Measurements from ENCODE around the gene DUSP16.
A peak's percentile ranks its signal among the peaks of the same experiment; 100 is the strongest.
"Not testable (repeated sequence)": the region's sequence is repeated elsewhere in the genome, so short reads cannot be mapped to it uniquely, and the experiment has no call there.

The DUSP16 gene, protein sequence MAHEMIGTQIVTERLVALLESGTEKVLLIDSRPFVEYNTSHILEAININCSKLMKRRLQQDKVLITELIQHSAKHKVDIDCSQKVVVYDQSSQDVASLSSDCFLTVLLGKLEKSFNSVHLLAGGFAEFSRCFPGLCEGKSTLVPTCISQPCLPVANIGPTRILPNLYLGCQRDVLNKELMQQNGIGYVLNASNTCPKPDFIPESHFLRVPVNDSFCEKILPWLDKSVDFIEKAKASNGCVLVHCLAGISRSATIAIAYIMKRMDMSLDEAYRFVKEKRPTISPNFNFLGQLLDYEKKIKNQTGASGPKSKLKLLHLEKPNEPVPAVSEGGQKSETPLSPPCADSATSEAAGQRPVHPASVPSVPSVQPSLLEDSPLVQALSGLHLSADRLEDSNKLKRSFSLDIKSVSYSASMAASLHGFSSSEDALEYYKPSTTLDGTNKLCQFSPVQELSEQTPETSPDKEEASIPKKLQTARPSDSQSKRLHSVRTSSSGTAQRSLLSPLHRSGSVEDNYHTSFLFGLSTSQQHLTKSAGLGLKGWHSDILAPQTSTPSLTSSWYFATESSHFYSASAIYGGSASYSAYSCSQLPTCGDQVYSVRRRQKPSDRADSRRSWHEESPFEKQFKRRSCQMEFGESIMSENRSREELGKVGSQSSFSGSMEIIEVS

DNA sequence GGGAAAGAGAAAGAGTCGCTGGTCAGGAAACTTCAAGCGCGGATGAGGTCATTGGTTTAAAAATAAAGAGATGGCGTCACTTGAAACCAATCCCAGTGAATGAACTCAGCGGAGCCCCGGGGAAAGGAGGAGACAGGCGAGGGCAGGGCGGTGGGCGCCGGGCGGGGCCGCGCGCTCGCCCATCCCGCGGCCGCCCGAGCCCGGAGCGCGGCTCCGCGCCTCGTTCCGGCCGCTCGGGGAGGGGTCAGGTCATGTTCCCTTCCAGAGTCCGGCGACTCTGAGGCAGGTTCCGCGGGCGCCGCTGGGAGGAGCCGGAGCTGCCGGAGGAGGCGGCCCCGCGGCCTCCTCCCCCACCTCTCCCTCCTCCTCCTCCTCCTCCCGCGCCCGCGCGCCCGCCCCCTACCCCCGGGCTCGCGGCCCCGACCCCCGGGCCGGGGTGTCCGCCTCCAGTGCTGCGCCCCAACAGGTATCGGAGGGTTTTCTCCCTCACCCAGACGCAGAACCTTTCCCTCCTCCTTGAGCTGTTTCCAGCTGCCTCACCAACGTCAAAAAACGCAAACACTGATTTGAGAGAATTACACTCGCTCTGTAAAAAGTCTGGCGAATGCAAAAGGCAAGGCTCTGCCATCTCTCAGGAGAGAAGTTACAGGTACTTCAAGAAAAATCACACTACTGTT is at the start of gene DUSP16:
TSS of gene DUSP16 (minus strand) at position 279 of the 677 bp plus-strand sequence. CDS start 41,765 bp downstream, outside the sequence.
- DNase-seq (ENCODE audit: low spot score): peak; percentile 85

DNA sequence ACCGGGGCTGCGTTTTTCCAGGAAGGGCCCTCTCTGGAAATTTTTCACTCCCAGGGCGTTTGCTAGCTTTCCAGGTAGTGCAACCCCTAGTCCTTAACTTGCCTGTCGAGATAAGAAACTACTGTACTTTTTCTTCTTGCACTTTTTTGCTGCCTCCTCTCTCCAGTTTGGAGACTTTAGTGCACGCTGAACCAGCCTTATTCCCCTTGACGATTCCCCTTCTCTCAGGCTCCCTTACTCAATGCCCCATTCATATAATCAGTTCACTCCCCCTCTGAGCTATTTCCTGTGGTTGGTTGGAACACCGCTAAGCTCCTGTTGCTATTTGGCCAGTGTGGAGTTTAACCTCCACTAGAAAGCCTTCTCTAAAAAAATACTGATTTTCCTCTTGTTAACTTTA is 49.7 kb upstream of the DUSP16 start:
- DNase-seq (ENCODE audit: low spot score): peak; percentile 35

DNA sequence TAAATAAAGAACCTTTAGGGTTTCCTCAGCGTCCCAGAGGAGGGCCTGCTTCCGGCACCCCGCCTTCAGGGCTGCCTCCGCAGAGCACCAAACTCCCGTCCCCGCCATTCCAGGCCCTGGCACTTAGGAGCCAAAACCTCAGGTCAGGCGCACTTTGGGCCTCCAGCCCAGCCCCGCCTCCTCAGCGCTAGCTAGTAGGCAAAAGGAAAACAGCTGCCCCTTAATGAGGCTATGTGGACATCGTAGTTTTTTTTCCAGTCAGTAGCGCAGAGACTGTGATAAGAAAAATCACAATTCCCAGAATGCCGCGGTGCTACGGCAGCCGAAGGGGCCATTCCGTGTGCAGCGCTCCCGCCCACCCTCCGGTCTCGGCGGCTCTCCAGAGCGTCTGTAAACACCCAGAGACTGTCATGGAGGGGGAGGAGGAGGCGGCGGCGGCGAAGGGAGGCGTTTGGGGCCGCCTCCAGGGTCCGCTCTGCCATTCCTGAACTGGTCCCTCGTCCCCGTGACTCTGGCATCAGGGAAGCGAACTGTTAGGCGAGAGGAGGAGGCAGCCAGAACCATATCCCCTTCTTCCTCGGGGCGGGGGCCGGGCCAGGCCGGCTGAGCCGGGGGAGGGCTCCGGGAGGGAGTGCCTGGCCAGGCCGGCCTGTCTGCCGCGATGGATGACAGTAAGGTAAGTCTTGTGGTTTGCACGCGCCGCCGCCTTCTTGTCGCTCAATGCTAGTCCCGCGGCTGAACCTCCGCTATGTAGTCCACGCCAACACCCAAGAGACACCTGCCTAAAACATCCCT is 49.0 kb upstream of the DUSP16 start, which contains the start of gene CREBL2:
TSS of gene CREBL2 (plus strand) at position 365 of the 795 bp plus-strand sequence. CDS start at position 662, 297 bp downstream.
- DNase-seq (ENCODE audit: low spot score): peak; percentile 87

DNA sequence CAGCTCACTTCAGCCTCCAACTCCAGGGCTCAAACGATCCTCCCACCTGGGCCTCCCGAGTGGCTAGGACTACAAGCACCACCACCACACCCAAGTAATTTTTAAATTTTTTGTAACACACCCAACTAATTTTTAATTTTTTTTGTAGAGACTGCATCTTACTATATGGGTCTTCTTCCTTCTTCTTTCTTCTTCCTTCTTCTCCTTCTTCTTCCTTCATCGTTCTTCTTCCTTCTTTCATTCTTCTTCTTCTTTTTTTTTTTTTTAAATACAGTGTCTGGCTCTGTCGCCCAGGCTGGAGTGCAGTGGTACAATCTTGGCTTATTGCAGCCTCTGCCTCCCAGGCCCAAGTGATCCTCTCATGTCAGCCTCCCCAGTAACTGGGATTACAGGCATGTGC is 48.0 kb upstream of the DUSP16 start:
- DNase-seq (ENCODE audit: low spot score): no peak

DNA sequence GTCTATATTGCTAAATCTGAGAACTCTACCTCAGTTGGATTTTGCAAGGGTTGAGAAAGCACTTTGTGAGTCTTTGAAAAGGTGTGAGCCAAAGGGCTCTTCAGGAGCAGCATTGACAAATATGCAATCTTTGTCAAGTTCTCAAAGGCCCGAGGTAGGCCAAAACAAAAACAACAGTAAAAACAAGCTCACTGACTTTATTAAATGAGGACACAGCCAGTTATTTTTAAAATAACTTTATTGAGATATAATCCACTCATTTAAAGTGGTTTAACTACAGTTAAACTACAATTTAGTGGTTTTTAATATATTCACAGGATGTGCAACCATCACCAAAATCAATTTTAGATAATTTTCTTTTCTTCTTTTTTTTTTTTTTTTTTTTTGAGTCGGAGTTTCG is 47.0 kb upstream of the DUSP16 start:
- DNase-seq (ENCODE audit: low spot score): no peak

DNA sequence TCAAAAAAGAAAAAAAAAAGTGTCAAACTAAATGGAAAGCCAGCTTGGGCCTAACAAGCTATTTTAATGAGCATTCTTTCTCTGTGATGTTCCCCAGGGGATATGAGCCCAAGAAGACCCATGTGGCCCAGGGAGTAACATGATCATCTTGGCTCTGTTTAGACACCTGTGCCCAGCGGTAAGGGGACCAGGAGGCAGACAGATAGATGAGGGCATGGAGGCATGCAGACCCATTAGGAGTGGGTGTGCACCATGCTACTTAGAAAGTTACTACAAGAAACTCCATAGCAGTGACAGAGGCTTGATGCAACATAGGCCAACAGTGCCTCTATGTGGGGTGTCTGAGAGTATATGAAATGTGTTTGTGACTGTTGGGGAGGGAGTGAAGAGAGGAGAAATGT is 45.9 kb upstream of the DUSP16 start:
- no peak for DNase-seq (ENCODE audit: low spot score)

DNA sequence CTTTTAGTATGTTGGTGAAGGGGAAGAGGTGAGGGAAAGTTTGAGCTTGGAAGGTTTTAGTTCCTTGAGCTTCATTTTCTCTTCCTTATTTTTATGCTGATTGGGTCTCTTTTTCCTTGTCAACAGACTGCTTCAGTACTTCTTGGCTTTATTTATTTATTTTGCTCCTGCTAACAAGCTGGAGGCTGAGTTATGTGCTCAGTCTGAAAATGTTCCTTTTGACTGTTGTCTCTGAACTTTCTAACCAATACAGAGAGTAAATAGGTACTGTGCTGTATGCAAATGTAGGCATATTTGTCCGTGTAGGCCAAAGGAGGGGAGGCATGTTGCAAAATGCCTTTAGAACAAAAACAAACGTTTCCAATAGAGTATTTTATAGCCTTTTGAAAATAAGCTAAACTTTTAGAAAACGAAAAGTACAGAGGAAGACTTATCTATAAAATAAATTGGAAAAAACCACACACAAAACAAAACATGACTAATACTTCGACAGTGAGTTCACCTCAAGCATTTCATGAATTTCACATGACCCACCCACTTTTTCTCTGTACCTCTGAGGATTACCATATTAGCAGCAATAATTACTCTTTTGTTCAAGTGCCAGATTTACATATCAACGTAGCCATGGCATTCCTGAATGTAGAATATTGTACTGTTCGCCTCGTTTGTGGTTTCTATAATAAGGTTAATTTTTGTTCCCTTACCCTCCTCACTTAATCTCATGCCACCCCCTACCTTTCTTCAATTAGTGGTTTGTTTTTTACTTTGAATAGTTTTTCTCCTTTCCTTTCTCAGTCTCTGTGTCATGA is 44.3 kb upstream of the DUSP16 start:
- DNase-seq (ENCODE audit: low spot score): peak; percentile 41

DNA sequence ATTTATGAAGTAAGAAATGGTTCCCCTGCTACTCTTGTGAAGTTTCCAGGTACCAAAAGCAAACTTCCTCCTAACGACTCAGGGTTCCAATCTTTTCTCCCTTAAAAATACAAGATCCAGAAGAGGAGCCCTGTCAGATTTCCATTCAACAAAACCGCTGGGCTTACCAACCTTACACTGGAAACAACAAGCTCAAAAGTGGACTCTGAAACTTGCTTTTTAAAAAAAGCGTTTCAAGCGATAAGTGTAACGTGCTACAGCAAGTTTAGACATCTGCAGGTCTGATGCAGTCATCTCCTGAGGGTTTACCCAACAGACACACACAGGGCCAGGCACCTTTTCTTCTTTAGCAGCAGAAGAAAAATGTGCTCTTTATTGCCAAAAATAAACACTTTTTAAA is 42.1 kb upstream of the DUSP16 start:
- DNase-seq (ENCODE audit: low spot score): no peak

DNA sequence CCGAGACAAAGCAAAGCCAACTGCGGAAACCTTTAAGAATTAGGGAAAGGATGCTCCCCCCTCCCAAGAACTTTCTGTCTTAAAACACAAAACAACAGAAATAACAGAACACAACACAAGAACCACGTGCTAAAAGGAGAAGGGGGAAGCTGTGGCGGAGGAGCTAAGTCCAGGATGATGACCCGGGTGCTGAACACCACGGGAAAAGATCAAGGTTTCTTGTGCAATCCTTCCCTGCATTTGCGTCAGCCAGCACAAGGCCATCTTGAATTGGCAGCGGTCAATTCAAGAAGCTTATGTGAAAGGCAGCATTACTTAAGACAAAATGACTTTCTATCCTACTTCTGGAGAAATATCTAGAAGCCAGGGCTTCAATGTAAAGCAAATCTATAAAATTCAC is 38.0 kb upstream of the DUSP16 start:
- no peak for DNase-seq (ENCODE audit: low spot score)

DNA sequence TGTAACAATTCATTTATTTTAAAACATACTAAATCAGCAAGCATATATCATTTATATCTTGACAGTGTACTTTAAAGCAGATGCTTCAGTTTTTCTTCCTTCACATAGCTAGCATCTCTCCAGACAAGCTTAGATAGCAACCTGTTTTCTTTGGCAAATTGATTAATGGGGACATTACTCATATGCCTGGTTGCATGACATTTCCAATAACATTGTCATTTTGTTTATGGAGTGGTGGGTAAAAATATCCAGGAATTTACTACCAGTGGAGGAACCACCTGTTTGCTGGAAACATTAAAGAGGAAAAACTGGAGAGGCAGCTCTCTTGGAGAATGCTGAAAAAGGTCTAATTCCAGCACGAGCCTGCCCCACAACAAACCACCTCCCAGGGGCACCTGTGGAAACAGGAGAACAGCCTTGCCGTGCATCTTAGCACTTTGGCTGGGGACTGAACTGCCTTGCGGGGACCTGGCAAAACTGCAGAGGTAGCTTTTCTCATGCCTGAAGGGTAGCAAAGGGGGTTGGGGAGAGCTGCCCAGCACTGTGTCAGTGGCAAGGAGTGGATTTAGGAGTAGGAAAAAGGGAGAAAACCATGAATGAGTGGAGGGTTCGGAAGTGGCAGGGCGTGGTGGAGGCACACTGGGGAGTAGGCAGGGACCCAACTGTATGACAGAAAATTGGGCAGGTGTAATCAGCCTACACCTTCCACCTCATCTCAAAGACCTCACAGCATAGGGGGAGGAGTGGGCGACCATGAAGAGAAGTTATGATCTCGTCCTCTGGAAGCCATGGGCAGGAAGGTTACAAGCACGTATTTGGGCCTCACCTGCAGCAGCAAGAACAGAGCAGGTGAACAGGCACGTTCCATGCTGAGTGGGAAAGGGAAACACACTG is 37.3 kb upstream of the DUSP16 start:
- no peak for DNase-seq (ENCODE audit: low spot score)

DNA sequence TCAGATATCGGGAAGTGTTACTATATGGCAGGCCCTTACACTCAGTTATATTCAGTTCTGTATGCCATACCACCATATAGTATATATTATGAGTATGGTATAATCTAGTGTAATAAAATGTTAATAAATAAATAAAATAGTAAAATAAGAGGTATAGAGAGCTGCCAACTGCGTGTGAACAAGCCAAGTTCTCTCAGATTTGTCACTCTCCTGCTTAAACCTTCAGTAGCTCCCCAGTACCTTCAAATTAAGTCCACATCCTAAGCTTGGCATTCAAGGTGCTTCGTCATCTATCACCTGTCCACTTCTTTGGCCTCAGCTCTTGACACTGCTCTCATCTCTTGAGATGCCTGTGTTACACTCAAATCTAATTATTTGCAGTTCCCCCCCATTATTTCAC is 36.2 kb upstream of the DUSP16 start:
- no peak for DNase-seq (ENCODE audit: low spot score)

DNA sequence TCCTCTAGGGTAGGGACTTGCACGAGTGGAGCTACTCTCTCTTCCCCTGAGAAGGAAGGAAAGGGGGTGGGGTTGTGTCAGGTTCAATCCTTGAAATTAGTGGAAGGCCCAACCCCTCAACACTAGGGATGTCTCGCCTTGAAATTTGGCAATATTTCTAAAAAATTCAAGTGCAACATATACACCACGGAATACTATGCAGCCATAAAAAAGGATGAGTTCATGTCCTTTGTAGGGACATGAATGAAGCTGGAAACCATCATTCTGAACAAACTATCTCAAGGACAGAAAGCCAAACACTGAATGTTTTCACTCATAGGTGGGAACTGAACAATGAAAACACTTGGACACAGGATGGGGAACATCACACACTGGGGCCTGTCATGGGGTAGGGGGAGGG is 33.9 kb upstream of the DUSP16 start:
- not testable (repeated sequence) for DNase-seq (ENCODE audit: low spot score)

DNA sequence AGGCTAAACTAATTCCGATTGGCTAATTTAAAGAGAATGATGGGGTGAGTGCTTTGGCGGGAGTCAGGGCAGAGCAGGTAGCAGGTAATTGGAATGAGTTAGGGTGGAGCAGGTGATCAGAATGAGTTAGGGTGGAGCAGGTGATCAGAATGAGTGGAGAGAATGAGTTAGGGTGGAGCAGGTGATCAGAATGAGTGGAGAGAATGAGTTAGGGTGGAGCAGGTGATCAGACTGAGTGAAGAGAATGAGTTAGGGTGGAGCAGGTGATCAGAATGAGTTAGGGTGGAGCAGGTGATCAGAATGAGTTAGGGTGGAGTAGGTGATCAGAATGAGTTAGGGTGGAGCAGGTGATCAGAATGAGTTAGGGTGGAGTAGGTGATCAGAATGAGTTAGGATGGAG is 33.3 kb upstream of the DUSP16 start:
- not testable (repeated sequence) for DNase-seq (ENCODE audit: low spot score)

DNA sequence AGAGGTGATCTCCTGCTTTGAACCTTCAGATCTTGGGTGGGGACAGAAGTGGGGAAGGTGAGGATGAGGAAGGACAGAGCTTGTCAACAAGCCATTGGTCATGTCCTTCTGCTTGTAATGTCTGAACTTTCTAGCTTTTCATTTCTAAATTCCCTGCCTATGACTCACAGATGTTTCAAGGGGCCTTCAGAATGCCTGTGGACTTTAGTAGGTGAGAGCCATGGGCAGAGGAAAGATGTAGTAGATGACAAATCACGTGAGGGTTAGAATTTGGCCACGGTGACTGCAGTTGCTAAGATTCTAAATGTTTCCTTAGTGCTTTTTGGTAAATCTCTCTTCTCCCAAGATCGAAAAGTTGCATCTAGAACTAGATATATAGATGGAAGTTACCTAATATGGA is 30.3 kb upstream of the DUSP16 start:
- no peak for DNase-seq (ENCODE audit: low spot score)

DNA sequence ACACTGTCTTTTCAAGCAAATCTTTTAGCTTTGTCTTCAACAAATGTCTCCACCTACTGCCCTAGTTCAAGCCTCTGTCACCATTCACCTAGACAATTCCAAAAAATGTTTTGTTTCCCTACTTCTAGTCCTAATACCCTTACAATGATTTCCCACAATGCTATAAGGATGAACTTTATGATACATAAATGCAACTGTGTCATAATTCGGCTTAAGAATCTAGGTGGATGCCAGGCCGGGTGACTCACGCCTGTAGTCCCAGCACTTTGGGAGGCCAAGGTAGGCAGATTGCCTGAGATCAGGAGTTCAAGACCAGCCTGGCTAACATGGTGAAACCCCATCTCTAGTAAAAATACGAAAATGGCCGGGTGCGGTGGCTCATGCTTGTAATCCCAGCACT is 28.3 kb upstream of the DUSP16 start:
- no peak for DNase-seq (ENCODE audit: low spot score)

DNA sequence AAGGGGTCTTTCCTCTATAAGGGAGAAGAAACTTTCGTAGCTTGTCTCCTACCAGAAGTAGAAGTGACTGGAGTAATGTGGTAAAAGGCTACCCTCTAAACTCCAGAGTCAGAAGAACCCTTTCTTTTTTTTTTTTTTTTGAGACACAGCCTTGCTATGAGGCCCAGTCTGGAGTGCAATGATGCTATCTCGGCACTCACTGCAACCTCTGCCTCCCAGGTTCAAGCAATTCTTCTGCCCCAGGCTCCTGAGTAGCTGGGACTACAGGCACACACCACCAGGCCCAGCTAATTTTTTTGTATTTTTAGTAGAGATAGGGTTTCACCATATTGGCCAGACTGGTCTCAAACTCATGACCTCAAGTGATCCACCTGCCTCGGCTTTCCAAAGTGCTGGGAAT is 25.8 kb upstream of the DUSP16 start:
- not testable (repeated sequence) for DNase-seq (ENCODE audit: low spot score)

DNA sequence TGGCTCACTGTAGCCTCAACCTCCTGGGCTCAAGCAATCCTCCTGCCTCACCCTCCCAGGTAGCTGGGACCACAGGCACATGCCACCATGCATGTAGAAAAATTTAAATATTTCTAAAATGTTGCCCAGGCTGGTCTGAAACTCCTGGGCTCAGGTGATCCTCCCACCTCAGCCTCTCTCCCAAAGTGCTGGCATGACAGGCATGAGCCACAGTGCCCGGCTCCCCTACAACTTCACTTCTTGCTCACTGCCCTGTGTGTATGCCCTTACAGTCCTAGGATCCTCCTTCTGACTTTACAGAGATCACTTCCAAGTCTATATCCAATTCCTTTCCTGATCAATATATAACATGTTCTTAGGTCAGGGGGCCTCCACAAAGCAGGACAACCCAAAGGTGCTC is 25.2 kb upstream of the DUSP16 start:
- DNase-seq (ENCODE audit: low spot score): no peak

DNA sequence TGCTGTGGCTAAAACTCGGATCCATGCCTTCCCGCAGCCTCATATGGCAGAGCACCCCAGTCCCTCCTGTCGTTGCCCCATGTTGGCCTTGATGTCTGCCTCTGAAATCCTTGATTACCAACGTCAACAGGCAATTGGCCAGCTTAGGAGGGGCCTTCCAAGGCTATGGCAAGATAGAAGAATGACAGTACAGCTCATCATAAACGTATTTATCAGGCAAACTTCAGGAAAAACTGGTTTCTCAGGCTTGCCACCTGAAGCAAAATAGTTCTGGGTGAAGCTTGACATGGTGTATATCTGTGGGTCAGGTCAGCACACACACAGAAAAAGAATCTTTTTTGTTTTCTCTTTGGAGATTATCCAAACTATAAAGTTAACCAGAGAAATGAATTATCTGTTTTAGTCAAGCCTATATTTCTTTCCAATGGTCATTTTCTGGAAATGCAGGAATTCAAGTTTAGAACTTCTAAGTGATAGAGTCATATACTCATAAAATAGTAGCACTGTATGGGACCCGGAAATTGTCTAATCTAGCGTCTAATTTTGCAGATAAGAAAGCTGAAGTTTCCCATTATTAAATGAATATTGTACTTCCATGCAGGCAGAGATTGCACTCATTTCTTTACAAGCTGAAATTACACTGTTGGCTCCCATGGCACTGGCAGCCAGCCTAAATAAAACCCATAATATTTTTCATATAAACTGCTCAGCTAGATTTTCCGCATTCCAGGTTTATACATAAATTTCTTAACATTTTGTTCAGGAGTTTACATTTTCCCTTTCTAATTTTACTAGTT is 24.4 kb upstream of the DUSP16 start:
- no peak for DNase-seq (ENCODE audit: low spot score)

DNA sequence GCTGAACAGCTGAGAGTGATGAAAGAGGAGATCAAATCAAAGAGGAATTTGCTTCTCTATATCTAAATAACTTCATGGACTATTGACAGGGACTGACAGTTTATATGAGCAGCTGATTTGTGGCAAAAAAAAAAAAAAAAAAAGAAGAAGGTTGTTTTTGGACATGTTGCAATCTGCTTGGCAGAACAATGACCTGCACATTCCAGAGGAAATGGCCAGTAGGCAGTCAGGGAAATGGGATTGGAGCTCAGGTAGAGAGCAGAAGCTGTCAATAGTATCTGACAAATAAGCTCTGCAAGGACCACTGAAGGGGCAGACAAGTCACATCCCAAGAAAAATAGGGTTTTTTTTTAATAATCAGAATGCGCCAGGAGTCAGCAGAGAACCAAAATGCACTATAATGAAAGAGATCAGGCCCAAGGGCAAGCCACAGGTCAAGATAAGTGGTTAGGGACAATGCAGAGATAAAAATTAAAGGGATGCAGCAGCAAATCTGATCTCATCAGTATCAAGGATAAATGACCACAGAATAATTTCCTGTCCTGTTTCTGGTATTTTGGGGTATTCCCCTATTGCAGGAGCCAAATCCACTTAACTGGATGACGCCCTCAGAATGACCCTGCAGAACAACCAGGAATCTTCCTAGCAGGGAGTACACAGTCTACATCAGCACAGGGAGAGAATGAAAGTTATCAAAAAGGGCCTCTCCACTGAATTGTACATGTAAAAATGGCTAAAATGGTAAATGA is 22.6 kb upstream of the DUSP16 start:
- DNase-seq (ENCODE audit: low spot score): no peak
